ENCODE results near the gene BTD. TPM values are rescaled to one million over a fixed set of nuclear protein-coding genes. Genes with fewer than 3 reads are reported as not detected.

Gene BTD
- polyA plus RNA-seq, 1 donor from 2014 or later = 13.0 TPM

DNA sequence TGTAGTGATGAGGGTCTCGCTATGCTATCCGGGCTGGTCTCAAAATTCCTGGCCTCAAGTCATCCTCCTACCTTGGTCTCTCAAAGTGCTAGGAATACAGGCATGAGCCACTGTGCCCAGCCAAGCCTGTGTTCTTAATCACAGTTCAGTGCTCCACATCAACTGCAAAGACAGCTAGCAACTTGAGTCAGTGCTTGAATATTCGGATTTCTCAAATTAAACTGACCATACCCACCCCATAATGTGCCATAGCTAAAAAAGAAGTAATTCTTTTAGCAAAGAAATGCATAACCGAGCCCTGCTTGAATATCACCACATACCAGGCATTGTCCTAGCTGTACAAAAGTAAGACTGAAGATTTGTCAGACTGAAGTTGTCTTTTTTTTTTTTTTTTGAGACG lies 89.2 kb downstream of the BTD start:
- H3K4me3 Mint-ChIP-seq = no peak overlapping the region
- no peaks in the 10 kb centered on the region for H3K9me3 Mint-ChIP-seq
- H3K36me3 Mint-ChIP-seq = peaks cover 5% of the 10 kb centered on the region
- no peak overlapping the region for H3K27ac Mint-ChIP-seq
- H3K27me3 Mint-ChIP-seq = no peaks in the 10 kb centered on the region
- H3K4me1 Mint-ChIP-seq = no peaks in the 10 kb centered on the region

DNA sequence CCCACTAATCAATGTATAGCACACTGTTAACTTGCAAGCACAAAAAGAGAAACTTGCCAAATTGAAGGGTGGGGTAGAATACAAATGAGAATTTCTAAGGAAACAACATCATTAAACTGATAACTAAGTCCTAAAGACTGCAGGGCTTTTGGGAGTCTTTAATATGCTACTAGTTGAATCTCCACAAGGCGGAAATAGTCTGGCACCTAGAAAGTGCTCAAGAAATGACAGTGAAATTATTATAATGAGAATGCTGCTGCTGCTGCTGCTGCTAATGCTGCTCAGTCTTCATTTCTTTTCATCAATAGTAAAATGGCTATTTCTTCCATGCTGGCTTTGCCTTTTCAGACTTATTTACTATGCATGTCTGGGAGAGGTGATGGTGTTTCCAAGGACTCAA lies 91.8 kb downstream of the BTD start:
- H3K9me3 Mint-ChIP-seq = no peaks in the 10 kb centered on the region
- peaks cover 7% of the 10 kb centered on the region for H3K36me3 Mint-ChIP-seq
- H3K27me3 Mint-ChIP-seq = no peaks in the 10 kb centered on the region
- H3K27ac Mint-ChIP-seq = no peak overlapping the region
- peaks cover 0 to 1% (median 0%) of the 10 kb centered on the region in 3 donors for H3K4me1 Mint-ChIP-seq
- H3K4me3 Mint-ChIP-seq = no peak overlapping the region

DNA sequence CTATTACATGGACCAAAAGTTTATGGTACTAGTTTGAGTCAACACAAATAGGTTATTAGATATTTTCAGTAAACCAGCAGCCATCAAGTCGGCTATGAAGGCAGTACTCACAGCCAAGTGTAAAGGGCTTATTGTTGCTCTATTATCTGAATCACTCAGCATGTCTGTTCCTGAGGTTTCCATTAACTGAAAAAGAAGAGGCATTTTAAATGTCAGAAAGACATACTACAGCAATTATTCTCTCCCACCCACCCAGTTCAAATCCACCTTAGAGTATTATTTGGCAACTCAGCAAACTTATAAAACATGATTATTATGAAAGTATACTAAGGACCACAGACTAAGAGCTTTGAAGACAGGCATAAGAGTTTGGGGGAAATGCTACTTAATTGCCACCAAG lies 93.1 kb downstream of the BTD start:
- H3K4me3 Mint-ChIP-seq = no peak overlapping the region
- peaks cover 7% of the 10 kb centered on the region for H3K36me3 Mint-ChIP-seq
- no peaks in the 10 kb centered on the region for H3K27me3 Mint-ChIP-seq
- peaks cover 0 to 2% (median 1%) of the 10 kb centered on the region in 3 donors for H3K4me1 Mint-ChIP-seq
- no peaks in the 10 kb centered on the region for H3K9me3 Mint-ChIP-seq
- no peak overlapping the region for H3K27ac Mint-ChIP-seq

Other genes with a start within 250 kb of the BTD start
- gene METTL6, start 174.2 kb upstream of the BTD start, polyA plus RNA-seq = 12.3 TPM
- gene EAF1, start 174.1 kb upstream of the BTD start, polyA plus RNA-seq = 5.4 TPM
- not detected for gene COLQ, start 80.0 kb upstream of the BTD start, polyA plus RNA-seq
- 32.0 TPM for gene HACL1, start 176 bp upstream of the BTD start, polyA plus RNA-seq
- gene ANKRD28, start 196.2 kb downstream of the BTD start, polyA plus RNA-seq = 8.8 TPM